Spleen (tissue), 13 donors: Measurements from ENCODE around the gene LRRD1. TPM values are rescaled to one million over a fixed set of nuclear protein-coding genes. Genes with fewer than 3 reads are reported as not detected.
A peak's percentile ranks its signal among the peaks of the same experiment; 100 is the strongest.

Experiments
- DNase-seq: peaks from one replicate; pipeline ENCODE4 v3.0.0-alpha.2; 2020
- H3K27ac ChIP-seq, 8 donors: fragments of 200-600 bp; sonication (generic) in 7 of 8; 1 replicate in 4 of 8; 2 replicates in 4 of 8; pipeline versions ENCODE4 v1.5.0 to v1.8.0; 2016 to 2021; ENCODE audit warnings: inconsistent platforms in 4 of 8, mild to moderate bottlenecking in 4 of 8, moderate library complexity in 1 of 8
- H3K27me3 ChIP-seq, 7 donors: fragments of 200-600 bp; sonication (generic) in 6 of 7; replicated peaks in 1 of 7; 1 replicate in 4 of 7; 2 replicates in 3 of 7; pipeline versions ENCODE4 v1.5.0 to v1.8.0; 2016 to 2021; ENCODE audit warnings: inconsistent platforms in 3 of 7, mild to moderate bottlenecking in 1 of 7
- H3K36me3 ChIP-seq, 6 donors: fragments of 200-600 bp; sonication (generic) in 5 of 6; 1 replicate in 4 of 6; 2 replicates in 2 of 6; pipeline versions ENCODE4 v1.5.0 to v1.8.0; 2016 to 2021; ENCODE audit warnings: inconsistent platforms in 2 of 6
- H3K4me1 ChIP-seq, 6 donors: fragments of 200-600 bp; sonication (generic) in 5 of 6; 1 replicate in 3 of 6; 2 replicates in 3 of 6; pipeline versions ENCODE4 v1.5.0 to v1.8.0; 2016 to 2021; ENCODE audit warnings: inconsistent platforms in 3 of 6
- H3K4me3 ChIP-seq, 8 donors: fragments of 200-600 bp; sonication (generic) in 7 of 8; 1 replicate in 4 of 8; 2 replicates in 4 of 8; pipeline versions ENCODE4 v1.5.0 to v1.8.0; 2016 to 2021; ENCODE audit warnings: inconsistent platforms in 4 of 8, mild to moderate bottlenecking in 4 of 8, moderate library complexity in 2 of 8
- H3K9me3 ChIP-seq, 8 donors: fragments of 200-600 bp; sonication (generic) in 7 of 8; 1 replicate in 4 of 8; 2 replicates in 4 of 8; pipeline versions ENCODE4 v1.5.0 to v1.8.0; 2016 to 2021; ENCODE audit warnings: inconsistent platforms in 4 of 8
- CTCF ChIP-seq, 11 experiments: fragments of 200-600 bp in 7 of 11; fragments of 450-650 bp in 4 of 11; sonication (generic) in 4 of 11; IDR thresholded peaks in 8 of 11; conservative IDR thresholded peaks in 3 of 11; 1 replicate in 7 of 11; 2 replicates in 4 of 11; pipeline versions ENCODE4 v1.4.0 to v1.8.0; 2016 to 2021; ENCODE audit warnings: antibody characterized with exemption in 11 of 11, inconsistent platforms in 4 of 11, mild to moderate bottlenecking in 1 of 11
- POLR2A ChIP-seq, 3 donors: fragments of 450-650 bp; IDR thresholded peaks; one replicate each; pipeline ENCODE4 v1.5.1; 2017; ENCODE audit warnings: antibody characterized with exemption in 3 of 3, mild to moderate bottlenecking in 1 of 3
- POLR2AphosphoS5 ChIP-seq, 3 donors: sonication (generic); formaldehyde crosslinking; IDR thresholded peaks; one replicate each; pipeline ENCODE4 v1.5.1; 2017; ENCODE audit warnings: antibody characterized with exemption in 3 of 3
- WGBS, 5 donors: extraction: QIAGEN DNeasy Blood & Tissue Kit in 3 of 5; methylation state at CpG; one replicate each; pipeline versions ENCODE4 v1.1.5 to v1.1.7; 2013 to 2018; 5-methylcytosine and 5-hydroxymethylcytosine counted together
- intact Hi-C: fragments of 100-400 bp; cut with DNase I; formaldehyde crosslinking; loops from one replicate; pipeline ENCODE4 v1.15.0; 2023; ENCODE audit warnings: low total_unique reads
- long read RNA-seq, 2 donors: transcript quantifications; one replicate each; lab custom pipeline, GENCODE V29; 2026
- polyA plus RNA-seq, 3 donors: library from polyadenylated mRNA; stranded (reverse); fragments of 200-250 nt; gene quantifications; one replicate each; pipeline ENCODE4 v1.2.1, GENCODE V29; 2013
- total RNA-seq, 7 donors: library from RNA; depleted of rRNA in 3 of 7; stranded (reverse); fragments of >200 nt in 3 of 7; fragmentation: NEBNext Ultra II Directional in 4 of 7; extraction: Animal tissue kit (Norgen Biotek cat#: 25700) in 4 of 7; gene quantifications; one replicate each; pipeline versions ENCODE4 v1.1.0 to v1.2.1, GENCODE V29; 2016 to 2021
- donor health status: healthy with polysubstance abuse.
- donor health status: DM: no; HTN: no; CAD: no; lungs with moderate emphysema.
- donor health status: DM: no; HTN: no; CAD: no.
- donor health status: Bipolar disorder and iron deficiency.
- donor health status: healthy.
- donor health status: DM: no; HTN: no; CAD: no.
- donor health status: DM: yes; HTN: yes; CAD: no.

Gene LRRD1
- total RNA-seq, result under 1 TPM in 3 of 7 donors, not detected in 4; 0.24 to 0.34 (median 0.26) TPM
- polyA plus RNA-seq, result under 1 TPM in 1 of 3 donors, not detected in 2; 0.09 TPM
- long read RNA-seq, donor 1, result 0 reads
- long read RNA-seq, donor 2, result 0 reads

- WGBS, 5 donors, result 6 to 16% (median 8%) methylated on average over 40 to 60 of the region's 60 CpGs
- intact Hi-C loops, result no loop called here
- H3K9me3 ChIP-seq, result peaks cover 0 to 16% (median 3%) of the 10 kb centered on the region in 8 donors
- H3K27ac ChIP-seq, result peak within 1 kb of the TSS; percentile 73 to 87 (median 80)
- peaks cover 0 to 19% (median 13%) of the 10 kb centered on the region in 6 donors for H3K4me1 ChIP-seq
- H3K4me3 ChIP-seq, result peak within 1 kb of the TSS; percentile 35 to 72 (median 42)
- peak in 1 of 3 donors; percentile 13 for TF ChIP-seq POLR2A (IDR thresholded peaks at IDR 0.05)
- peak; percentile 78 to 90 (median 88) for TF ChIP-seq POLR2AphosphoS5 (IDR thresholded peaks at IDR 0.05)
- peak; percentile 75 to 99 (median 97) for TF ChIP-seq CTCF (IDR thresholded peaks at IDR 0.05 in 8 of 11, conservative IDR thresholded peaks at IDR 0.05 in 3 of 11)
- DNase-seq, result peak; percentile 97
- H3K27me3 ChIP-seq, result peaks cover 0 to 7% (median 0%) of the 10 kb centered on the region in 7 donors
- H3K36me3 ChIP-seq, result no peaks in the 10 kb centered on the region
Observed at GRCh38 chr7:92178928-92179924, at the start of gene LRRD1. Gene LRRD1, minus strand, starts transcription at chr7:92179142. Its CDS starts 13,940 bp downstream, at chr7:92165202.

DNA sequence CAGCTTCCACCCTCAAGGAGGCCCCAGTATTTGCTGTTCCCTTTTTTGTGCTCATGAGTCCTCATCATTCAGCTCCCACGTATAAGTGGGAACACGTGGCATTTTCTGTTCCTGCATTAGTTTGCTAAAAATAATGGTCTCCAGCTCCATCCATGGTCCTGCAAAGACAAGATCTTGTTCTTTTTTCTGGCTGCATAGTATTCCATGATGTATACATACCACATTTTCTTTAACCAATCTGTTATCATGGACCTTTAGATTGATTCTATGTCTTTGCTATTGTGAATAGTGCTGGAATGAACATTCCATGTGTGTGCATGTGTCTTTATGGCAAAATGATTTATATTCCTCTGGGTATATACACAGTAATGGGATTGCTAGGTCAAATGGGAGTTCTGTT lies 49.8 kb upstream of the LRRD1 start:
- Histone ChIP-seq H3K27ac (no peak overlapping the region), H3K27me3 (no peaks in the 10 kb centered on the region), H3K9me3 (peaks cover 0 to 9% (median 5%) of the 10 kb centered on the region in 8 donors), H3K36me3 (peaks cover 3 to 100% (median 74%) of the 10 kb centered on the region in 6 donors), H3K4me3 (no peak overlapping the region), H3K4me1 (no peaks in the 10 kb centered on the region)
- TF ChIP-seq CTCF (IDR thresholded peaks at IDR 0.05 in 8 of 11, conservative IDR thresholded peaks at IDR 0.05 in 3 of 11) (no peak), POLR2AphosphoS5 (IDR thresholded peaks at IDR 0.05) (no peak), POLR2A (IDR thresholded peaks at IDR 0.05) (no peak)
- intact Hi-C loops, result no loop called here
- 93 to 100% (median 98%) methylated on average over 2 of the region's 2 CpGs for WGBS, 5 donors
- no peak for DNase-seq

DNA sequence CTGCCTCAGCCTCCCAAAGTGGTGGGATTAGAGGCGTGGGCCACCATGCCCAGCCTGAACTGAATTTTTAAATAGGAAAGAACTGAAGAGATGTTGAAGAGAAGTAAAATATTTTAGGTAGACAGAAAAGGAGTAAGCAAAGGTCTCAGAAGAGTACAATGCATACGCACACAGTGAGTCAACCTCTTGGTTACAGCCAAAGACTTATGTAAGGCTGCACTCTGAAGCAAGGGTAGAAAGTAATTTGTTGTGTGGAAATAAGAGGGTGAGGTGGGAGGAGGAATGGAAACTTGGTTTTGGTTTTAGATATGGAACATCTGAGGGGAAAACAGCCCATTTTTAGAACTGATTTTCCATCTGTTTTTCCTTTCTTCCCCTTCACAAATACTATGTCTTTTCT lies 49.2 kb upstream of the LRRD1 start:
- Histone ChIP-seq H3K36me3 (peaks cover 3 to 100% (median 71%) of the 10 kb centered on the region in 6 donors), H3K27ac (no peak overlapping the region), H3K4me1 (no peaks in the 10 kb centered on the region), H3K9me3 (peaks cover 0 to 9% (median 5%) of the 10 kb centered on the region in 8 donors), H3K4me3 (no peak overlapping the region), H3K27me3 (no peaks in the 10 kb centered on the region)
- intact Hi-C loops, result no loop called here
- 94 to 99% (median 97%) methylated on average over 2 of the region's 2 CpGs for WGBS, 5 donors
- TF ChIP-seq POLR2AphosphoS5 (IDR thresholded peaks at IDR 0.05) (no peak), POLR2A (IDR thresholded peaks at IDR 0.05) (no peak), CTCF (IDR thresholded peaks at IDR 0.05 in 8 of 11, conservative IDR thresholded peaks at IDR 0.05 in 3 of 11) (no peak)
- DNase-seq, result no peak

DNA sequence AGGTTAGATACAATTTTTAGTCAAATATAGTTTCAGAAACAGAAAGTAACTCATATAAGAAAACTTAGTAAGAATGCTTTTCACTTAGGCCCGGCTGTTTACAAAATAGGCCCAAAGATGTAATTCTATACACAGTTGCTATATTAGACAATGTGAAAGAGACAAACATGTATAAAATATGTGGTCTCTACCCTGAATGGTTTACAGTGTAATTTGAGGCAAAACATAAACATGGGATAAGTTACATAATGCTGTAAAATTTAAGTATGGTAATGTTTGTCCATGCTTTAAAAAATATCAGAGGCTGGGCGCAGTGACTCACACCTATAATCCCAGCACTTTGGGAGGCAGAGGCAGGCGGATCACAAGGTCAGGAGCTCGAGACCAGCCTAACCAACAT lies 48.0 kb upstream of the LRRD1 start:
- 84 to 94% (median 93%) methylated on average over 4 of the region's 4 CpGs for WGBS, 5 donors
- Histone ChIP-seq H3K4me3 (no peak overlapping the region), H3K27ac (no peak overlapping the region), H3K9me3 (peaks cover 0 to 9% (median 5%) of the 10 kb centered on the region in 8 donors), H3K4me1 (no peaks in the 10 kb centered on the region), H3K27me3 (no peaks in the 10 kb centered on the region), H3K36me3 (peaks cover 3 to 100% (median 73%) of the 10 kb centered on the region in 6 donors)
- no peak for DNase-seq
- TF ChIP-seq POLR2AphosphoS5 (IDR thresholded peaks at IDR 0.05), result no peak
- no peak for TF ChIP-seq POLR2A (IDR thresholded peaks at IDR 0.05)
- TF ChIP-seq CTCF (IDR thresholded peaks at IDR 0.05 in 8 of 11, conservative IDR thresholded peaks at IDR 0.05 in 3 of 11), result no peak
- intact Hi-C loops, result no loop called here
